ENCODE data around the gene DENND4C. TPM values are rescaled to one million over a fixed set of nuclear protein-coding genes. Genes with fewer than 3 reads are reported as not detected.

DENND4C gene
- total RNA-seq, 1 experiment from 2014 or later = 26.6 TPM

GRCh38 chr9:19186232-19186631 lies 44.3 kb upstream of the DENND4C start:
- Mint-ChIP-seq H3K4me3 (no peak overlapping the region), H3K36me3 (ENCODE audit: insufficient read depth in 1 of 3, low read depth in 3 of 3) (no peaks in the 10 kb centered on the region), H3K4me1 (peaks cover 14 to 17% of the 10 kb centered on the region in 2 experiments), H3K27me3 (ENCODE audit: low read depth) (no peaks in the 10 kb centered on the region), H3K9me3 (no peaks in the 10 kb centered on the region), H3K27ac (0 out of 7 replicates have a peak overlapping the region, but pooled peaks of 1 of the 3 experiments have one; percentile 42)
- H2AFZ ChIP-seq (ENCODE audit: low read length) = no peak overlapping the region
- no peak for DNase-seq
- H2BK120ac ChIP-seq (ENCODE audit: low read depth, low read length, poor library complexity, severe bottlenecking) = no peak overlapping the region
- no peak overlapping the region for H3K18ac ChIP-seq (ENCODE audit: insufficient read length, low read depth, low read length)
- no peak overlapping the region for H3K9ac ChIP-seq (ENCODE audit: extremely low read depth, insufficient read length, low read length)
- no peak overlapping the region for H2AK5ac ChIP-seq (ENCODE audit: insufficient read length, low read length)
- no peak overlapping the region for H3K23ac ChIP-seq (ENCODE audit: insufficient read length, low read depth, low read length)
- no peak overlapping the region for H4K5ac ChIP-seq (ENCODE audit: insufficient read length, low read depth, low read length)
- H3K27me3 ChIP-seq (ENCODE audit: insufficient read depth, low read length) = no peaks in the 10 kb centered on the region
- no peaks in the 10 kb centered on the region for H4K20me1 ChIP-seq (ENCODE audit: control insufficient read depth, insufficient read depth, insufficient read length)
- no peaks in the 10 kb centered on the region; the same call in 1 of the 2 replicates for H3K4me1 ChIP-seq (ENCODE audit: insufficient read depth, low read length)
- no CpG with 5 or more reads among the region's 2 CpGs for WGBS (ENCODE audit: extremely low coverage, insufficient read length, low lambda C conversion rate)
- no peak overlapping the region for H3K4me2 ChIP-seq (ENCODE audit: insufficient read depth, insufficient read length, low read length)
- no peaks in the 10 kb centered on the region for H3K79me1 ChIP-seq (ENCODE audit: insufficient read depth, low read depth, low read length, poor library complexity, severe bottlenecking)
- H3T11ph ChIP-seq (ENCODE audit: low read length) = no peak overlapping the region
- H3K9me3 ChIP-seq (ENCODE audit: control insufficient read depth, low read depth, low read length) = no peaks in the 10 kb centered on the region
- H3K56ac ChIP-seq (ENCODE audit: insufficient read length, low read depth, low read length) = no peak overlapping the region
- H2BK12ac ChIP-seq (ENCODE audit: insufficient read length, low read depth, low read length) = no peak overlapping the region
- H3K23me2 ChIP-seq (ENCODE audit: insufficient read length, low read depth, low read length, poor library complexity, severe bottlenecking) = no peaks in the 10 kb centered on the region
- no peak overlapping the region for H2BK5ac ChIP-seq (ENCODE audit: insufficient read length, low read length)
- H4K91ac ChIP-seq (ENCODE audit: insufficient read length, low read depth, low read length) = no peak overlapping the region
- no peaks in the 10 kb centered on the region for H3K79me2 ChIP-seq (ENCODE audit: insufficient read depth, low read length)
- no peak overlapping the region for H2BK15ac ChIP-seq (ENCODE audit: low read depth, low read length)
- no peak overlapping the region for H2BK20ac ChIP-seq (ENCODE audit: low read depth, low read length, poor library complexity, severe bottlenecking)
- no peak overlapping the region for H3K4ac ChIP-seq (ENCODE audit: low read depth, low read length)
- H3K14ac ChIP-seq (ENCODE audit: insufficient read depth, low read length) = no peak overlapping the region
- H4K8ac ChIP-seq (replicated peaks; ENCODE audit: insufficient read length, low read depth, low read length) = no peak overlapping the region
- TF ChIP-seq CTCF (conservative IDR thresholded peaks at IDR 0.05) = no peak
- H3K27ac ChIP-seq (ENCODE audit: insufficient read length, low read depth, low read length) = no peak overlapping the region

All from H9 (cell line).